H1 (cell line): ENCODE measurements around the gene POLG. TPM values are rescaled to one million over a fixed set of nuclear protein-coding genes. Genes with fewer than 3 reads are reported as not detected.

Source experiments
- BCL11A ChIP-seq, 2 experiments: IDR thresholded peaks; one replicate each; pipeline ENCODE4 v1.6.1; 2011; ENCODE audit warnings: low read depth in 2 of 2, low read length in 2 of 2, mild to moderate bottlenecking in 2 of 2
- BRCA1 ChIP-seq: IDR thresholded peaks from 2 replicates; pipeline ENCODE4 v1.6.1; 2012; ENCODE audit warnings: low read depth, low read length, improper control_type of control experiment
- CHD7 ChIP-seq: fragments of 300-600 bp; sonication (generic); IDR thresholded peaks from 2 replicates; pipeline ENCODE4 v1.7.1; 2012; ENCODE audit warnings: low read length, moderate library complexity, mild to moderate bottlenecking, inconsistent platforms; ENCODE audit not compliant: insufficient replicate concordance
- FOSL1 ChIP-seq: IDR thresholded peaks from 2 replicates; pipeline ENCODE4 v1.6.1; 2011; ENCODE audit warnings: mild to moderate bottlenecking, low read depth, low read length, moderate library complexity; ENCODE audit not compliant: insufficient read depth
- GABPA ChIP-seq: IDR thresholded peaks from 2 replicates; pipeline ENCODE4 v1.6.1; 2011; ENCODE audit warnings: mild to moderate bottlenecking, low read length, moderate library complexity, borderline replicate concordance; ENCODE audit not compliant: insufficient read depth
- NRF1 ChIP-seq: IDR thresholded peaks from 2 replicates; pipeline ENCODE4 v1.6.1; 2011; ENCODE audit warnings: mild to moderate bottlenecking, low read depth, low read length, improper control_type of control experiment
- POLR2AphosphoS5 ChIP-seq: IDR thresholded peaks from 2 replicates; pipeline ENCODE4 v1.6.1; 2011; ENCODE audit warnings: low read depth, low read length
- RXRA ChIP-seq: IDR thresholded peaks from 2 replicates; pipeline ENCODE4 v1.6.1; 2011; ENCODE audit warnings: low read depth, mild to moderate bottlenecking, low read length, moderate library complexity; ENCODE audit not compliant: insufficient read depth
- TEAD4 ChIP-seq: IDR thresholded peaks from 2 replicates; pipeline ENCODE4 v1.6.1; 2012; ENCODE audit warnings: low read depth, low read length, inconsistent platforms, mixed read lengths
- ZNF274 ChIP-seq: IDR thresholded peaks from 2 replicates; pipeline ENCODE4 v1.7.0; 2012; ENCODE audit warnings: low read length, borderline replicate concordance; ENCODE audit errors: extremely low read depth
- polyA plus RNA-seq, 7 experiments: library from polyadenylated mRNA; depleted of rRNA in 3 of 7; stranded (reverse) in 5 of 7; unstranded in 2 of 7; fragments of >200 nt in 5 of 7; fragments of 200-250 nt in 2 of 7; gene quantifications; 1 replicate in 5 of 7; 2 replicates in 1 of 7; 4 replicates in 1 of 7; pipeline versions ENCODE4 v1.2.1 to v1.2.3, GENCODE V29; 2011 to 2013; ENCODE audit warnings: missing spikeins in 2 of 7, mixed read lengths in 2 of 7
- total RNA-seq: library from RNA; stranded (reverse); fragmentation: NEBNext Ultra II Directional; extraction: Animal tissue kit (Norgen Biotek cat#: 25700); gene quantifications from 2 replicates; pipeline ENCODE4 v1.2.1, GENCODE V29; 2021

Gene POLG
- total and polyA plus RNA-seq, 2 of the 8 experiments (the other 6 are each of a cell fraction or from before 2014, with no cell fraction given), result 14.8 to 52.3 TPM

GRCh38 chr15:89362203-89363101 lies 27.8 kb upstream of the POLG start (continued):
- TF ChIP-seq CHD7 (no peak), TEAD4 (no peak), ZNF274 (no peak), NRF1 (no peak), FOSL1 (no peak), POLR2AphosphoS5 (no peak), BRCA1 (no peak), RXRA (no peak), BCL11A (IDR thresholded peaks at IDR 0.05; ENCODE audit: low read depth in 2 of 2, low read length in 2 of 2) (no peak), GABPA (no peak)
